IMR-90 (cell line): Measurements from ENCODE around the gene MTIF2.

ENCODE experiments used
- BHLHE40 ChIP-seq: fragments of 150-350 bp; IDR thresholded peaks from 2 replicates; pipeline ENCODE4 v1.6.1; 2016; ENCODE audit warnings: mild to moderate bottlenecking, low read depth, low read length
- CEBPB ChIP-seq: IDR thresholded peaks from 2 replicates; pipeline ENCODE4 v1.6.1; 2012; ENCODE audit warnings: low read depth, low read length, improper control_type of control experiment
- CTCF ChIP-seq: conservative IDR thresholded peaks from 2 replicates; pipeline ENCODE4 v1.5.1; 2012; ENCODE audit warnings: mild to moderate bottlenecking, low read depth, low read length, improper control_type of control experiment
- ELK1 ChIP-seq: fragments of 150-350 bp; IDR thresholded peaks from 2 replicates; pipeline ENCODE4 v1.6.1; 2016; ENCODE audit warnings: low read depth, mild to moderate bottlenecking, low read length, moderate library complexity, borderline replicate concordance
- MAFK ChIP-seq: IDR thresholded peaks from 2 replicates; pipeline ENCODE4 v1.6.1; 2012; ENCODE audit warnings: low read depth, low read length, improper control_type of control experiment
- MAZ ChIP-seq: IDR thresholded peaks from 2 replicates; pipeline ENCODE4 v1.6.1; 2012; ENCODE audit warnings: low read depth, mild to moderate bottlenecking, low read length, improper control_type of control experiment, moderate library complexity, borderline replicate concordance
- POLR2A ChIP-seq: IDR thresholded peaks from 2 replicates; pipeline ENCODE4 v1.6.1; 2012; ENCODE audit warnings: mild to moderate bottlenecking, low read depth, low read length
- RFX5 ChIP-seq: IDR thresholded peaks from 2 replicates; pipeline ENCODE4 v1.8.0; 2012; ENCODE audit warnings: low read depth, mild to moderate bottlenecking, low read length, moderate library complexity
- SMC3 ChIP-seq: fragments of 150-350 bp; IDR thresholded peaks from 2 replicates; pipeline ENCODE4 v1.6.1; 2016; ENCODE audit warnings: low read depth, mild to moderate bottlenecking, antibody characterized with exemption, low read length, moderate library complexity
- USF2 ChIP-seq: fragments of 150-350 bp; IDR thresholded peaks from 2 replicates; pipeline ENCODE4 v1.6.1; 2017; ENCODE audit warnings: mild to moderate bottlenecking, antibody characterized with exemption, low read length, low read depth

- TF ChIP-seq CEBPB (no peak), CTCF (no peak), POLR2A (no peak), SMC3 (no peak), ELK1 (no peak), MAFK (no peak), USF2 (no peak), MAZ (no peak), BHLHE40 (no peak), RFX5 (no peak)
These were observed 40.8 kb downstream of the MTIF2 start for GRCh38 chr2:55228226-55228563.
